NCI-H1930 (cell line): ENCODE measurements around the gene NFYA.
"Not testable (repeated sequence)": the region's sequence is repeated elsewhere in the genome, so short reads cannot be mapped to it uniquely, and the experiment has no call there.

Experiments used
- DNase-seq, 2 experiments: peaks; one replicate each; lab custom pipeline; 2025; lab: John Stamatoyannopoulos, UW

NFYA gene

DNA sequence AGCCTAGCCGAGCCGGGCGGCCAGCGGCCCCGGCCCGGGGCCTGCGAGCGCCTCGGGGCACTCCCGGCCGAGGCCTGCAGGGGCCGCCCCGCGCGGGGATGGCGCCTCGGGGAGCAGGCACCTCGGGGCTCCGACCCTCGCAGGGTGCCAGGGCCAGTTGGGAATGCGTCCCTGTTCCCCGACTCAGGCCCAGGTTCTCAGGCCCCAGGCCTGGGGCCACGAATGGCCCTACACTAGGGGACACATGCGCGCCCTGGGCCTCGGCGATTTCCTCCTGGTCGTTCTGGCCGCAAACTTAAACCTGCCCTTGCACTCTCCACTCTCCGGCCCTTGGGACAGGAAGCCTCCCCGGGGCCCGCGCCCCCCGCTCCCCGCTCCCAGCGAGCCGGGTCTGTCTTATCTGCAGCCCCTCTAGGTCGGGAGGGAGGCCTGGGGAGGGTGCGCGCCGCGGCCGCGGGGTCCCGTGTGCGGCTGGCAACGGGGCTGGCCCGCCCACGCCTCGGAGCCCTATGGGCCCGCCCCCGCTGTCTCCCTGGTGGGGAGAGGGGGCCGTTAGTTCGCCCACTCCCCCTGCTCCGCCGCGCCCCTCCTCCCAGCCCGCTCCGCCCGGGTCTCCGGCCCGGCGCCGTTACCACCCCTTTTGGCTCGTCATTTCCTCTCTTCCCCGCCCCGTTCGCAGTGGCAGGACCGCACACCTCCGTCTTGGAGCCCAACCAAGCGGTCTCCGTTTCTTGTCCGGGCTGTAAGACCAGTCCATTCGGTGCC lies 611 bp downstream of the NFYA start:
- DNase-seq, result peak; percentile 53 to 71

DNA sequence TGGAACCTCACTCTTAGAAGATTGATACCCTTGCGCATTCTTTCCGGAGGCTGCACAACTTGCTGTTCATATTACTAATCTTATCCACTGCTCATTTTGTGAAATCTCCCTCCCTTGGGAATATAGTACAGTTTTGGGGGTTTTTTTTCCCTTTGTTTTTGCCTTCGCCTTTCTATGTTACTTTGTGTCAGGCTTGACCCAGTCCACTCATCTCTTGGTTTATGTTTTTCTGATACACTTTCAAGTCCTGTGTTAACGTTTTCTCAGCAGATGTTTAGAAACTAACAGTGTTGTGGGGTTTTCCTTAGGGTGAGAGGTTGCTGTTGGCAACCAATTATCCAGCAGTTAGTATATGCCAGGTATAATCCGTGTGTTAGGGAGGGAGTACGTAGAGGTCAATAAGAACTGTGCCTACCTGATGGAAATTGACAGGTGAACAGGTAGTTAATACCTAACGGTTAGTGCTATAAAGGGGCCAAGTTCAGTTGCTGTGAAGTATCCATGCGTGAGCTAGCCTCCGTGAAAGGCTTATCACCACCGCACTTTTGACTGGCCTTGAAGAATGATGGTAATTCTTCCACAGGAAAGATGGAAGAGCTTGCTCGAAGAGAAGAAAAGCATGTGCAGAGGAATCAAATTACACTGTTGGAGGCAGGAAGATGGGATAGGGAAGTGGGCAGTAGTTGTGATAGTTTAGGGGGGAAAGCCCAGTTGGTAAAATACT lies 1.4 kb downstream of the NFYA start:
- no peak for DNase-seq

DNA sequence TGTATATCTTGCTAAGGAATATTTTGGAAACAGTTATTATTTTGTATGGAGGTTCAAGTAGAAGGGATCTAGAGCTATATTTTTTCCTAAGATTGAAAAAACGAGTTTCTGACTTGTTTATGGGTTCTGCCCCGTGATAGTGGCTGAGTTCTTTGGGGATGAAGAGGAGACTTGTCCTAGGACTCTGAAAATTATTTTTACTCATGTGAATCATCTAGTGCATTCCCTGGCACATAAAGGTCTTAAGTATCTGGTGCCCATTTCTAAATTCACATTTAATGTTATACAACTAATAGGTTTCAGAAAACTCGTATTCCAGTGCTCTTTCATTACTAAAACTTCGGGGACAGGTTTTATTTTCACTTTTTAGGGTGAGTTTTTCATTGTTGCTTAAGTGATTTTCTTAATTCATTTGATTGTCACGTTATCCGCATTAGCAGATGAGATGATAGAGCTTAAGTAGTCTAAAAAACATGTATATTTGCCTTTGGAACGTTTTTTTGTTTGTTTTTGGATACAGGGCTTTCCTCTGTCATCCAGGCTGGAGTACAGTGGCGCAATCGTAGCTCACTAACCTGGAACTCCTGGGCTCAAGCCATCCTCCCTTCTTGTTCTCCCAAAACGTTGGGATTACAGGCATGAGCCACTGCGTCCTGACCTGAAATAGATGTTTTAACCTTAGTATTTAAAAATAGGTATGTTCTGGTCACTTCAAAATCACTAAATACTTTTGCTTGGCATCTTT lies 2.1 kb downstream of the NFYA start:
- DNase-seq, result no peak

DNA sequence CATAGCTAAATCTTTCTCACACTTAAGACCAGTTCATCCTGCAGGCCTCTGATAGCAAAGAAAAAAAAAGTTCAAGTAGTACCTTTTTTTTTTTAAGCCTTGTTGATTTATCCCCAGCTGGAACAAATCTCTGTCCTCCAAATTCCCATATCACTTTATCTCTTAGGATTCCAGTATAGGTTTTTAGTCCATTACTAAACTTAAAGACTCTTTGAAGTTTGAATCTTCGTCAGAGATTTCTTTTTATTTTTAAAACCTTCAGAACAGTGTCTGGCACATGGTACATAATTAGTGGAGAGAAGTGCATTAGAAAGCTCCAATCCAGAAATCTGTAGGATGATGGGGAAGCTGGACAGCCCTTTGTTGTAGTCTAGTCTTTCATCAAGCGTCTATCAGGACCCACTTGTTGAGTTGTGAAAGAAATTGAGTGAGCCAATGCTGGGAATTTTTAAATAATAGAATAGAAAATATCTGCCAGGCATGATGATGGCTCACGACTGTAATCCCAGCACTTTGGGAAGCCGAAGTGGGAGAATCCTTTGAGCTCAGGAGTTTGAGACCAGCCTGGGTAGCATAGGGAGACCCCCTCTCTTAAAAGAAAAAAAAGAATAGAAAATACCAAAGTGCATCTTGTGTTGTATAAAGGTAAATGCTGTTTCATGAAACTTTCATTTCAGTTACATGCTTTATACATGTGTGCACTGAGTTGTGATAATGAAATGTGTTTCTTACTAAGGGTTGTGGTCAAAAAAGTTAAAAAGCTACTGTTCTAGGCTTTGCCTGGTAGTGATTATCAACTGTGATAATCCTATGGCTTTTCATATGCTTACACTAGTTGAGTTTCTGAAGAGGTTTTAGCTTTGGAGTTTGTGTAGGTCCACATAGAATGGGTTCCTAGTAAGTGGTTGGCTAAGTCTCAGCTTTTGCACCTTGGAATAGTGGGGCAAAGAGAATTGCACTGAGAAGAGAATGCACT lies 3.2 kb downstream of the NFYA start:
- no peak for DNase-seq

DNA sequence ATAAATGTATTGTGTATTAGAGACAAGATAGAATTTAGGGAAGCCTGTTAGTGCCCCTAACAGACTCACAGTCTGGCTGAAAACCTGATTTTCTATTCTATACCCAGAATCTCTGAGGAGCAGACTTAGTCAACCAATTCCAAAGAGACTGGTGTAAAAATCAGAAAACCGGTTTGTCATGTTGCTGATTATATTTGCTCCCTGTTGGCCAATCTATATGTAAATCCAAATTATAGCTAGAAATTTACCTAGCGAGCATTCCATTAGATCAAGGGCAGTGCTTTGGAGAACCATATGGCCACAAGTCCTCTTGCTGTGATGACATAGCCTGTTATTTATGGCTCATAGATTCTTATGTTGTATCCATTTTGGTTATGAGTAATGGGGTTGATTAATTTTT lies 4.8 kb downstream of the NFYA start:
- no peak for DNase-seq

DNA sequence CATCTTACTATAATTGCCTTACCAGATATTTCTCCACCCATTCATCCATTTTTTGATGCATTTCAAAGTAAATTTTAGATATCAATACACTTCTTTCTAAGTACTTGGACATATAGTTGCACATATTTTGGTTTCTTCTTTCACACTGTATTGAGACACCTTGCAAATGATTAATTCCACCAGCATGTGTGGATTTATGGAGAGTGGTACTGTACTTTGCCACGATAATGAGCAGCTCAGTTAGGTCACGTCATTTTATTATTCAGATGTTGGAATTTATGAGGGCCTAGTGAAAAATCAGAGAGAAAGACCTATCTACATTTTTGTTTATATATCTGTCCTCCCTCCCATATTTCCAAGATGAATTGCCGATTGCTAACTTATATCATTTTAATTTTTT lies 5.3 kb downstream of the NFYA start:
- no peak for DNase-seq

DNA sequence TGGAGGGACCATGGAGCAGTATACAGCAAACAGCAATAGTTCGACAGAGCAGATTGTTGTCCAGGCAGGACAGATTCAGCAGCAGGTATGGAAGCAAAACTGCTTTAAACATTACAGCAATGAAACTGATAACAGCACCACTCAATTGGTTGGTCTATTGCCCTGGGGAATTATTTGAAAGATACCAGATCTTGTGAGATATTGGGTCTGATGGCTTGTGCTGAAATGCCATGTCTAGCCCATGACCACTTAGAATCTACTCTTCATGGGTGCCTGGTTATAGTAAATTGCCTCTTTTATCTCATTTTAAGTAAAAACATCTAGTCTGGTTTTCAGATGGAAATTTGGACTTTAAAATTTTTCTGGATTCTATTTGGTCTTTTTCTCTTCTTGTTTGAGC lies 6.3 kb downstream of the NFYA start:
- no peak for DNase-seq

DNA sequence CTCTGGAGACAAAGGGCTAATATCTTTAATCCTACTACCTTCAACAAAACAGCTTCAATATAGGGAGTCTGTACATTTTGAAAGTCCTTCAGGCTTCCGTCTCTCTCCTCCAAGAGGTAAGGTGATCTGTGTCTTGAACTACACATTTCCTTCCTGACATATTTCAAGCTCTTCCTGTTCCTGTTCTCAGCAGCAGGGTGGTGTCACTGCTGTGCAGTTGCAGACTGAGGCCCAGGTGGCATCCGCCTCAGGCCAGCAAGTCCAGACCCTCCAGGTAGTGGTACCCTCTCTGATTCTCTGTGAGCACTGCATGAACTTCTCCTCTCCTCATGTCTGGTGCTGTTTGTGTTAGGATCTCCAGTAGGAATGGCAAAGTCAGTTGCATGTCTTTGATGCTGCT lies 7.8 kb downstream of the NFYA start:
- no peak for DNase-seq

DNA sequence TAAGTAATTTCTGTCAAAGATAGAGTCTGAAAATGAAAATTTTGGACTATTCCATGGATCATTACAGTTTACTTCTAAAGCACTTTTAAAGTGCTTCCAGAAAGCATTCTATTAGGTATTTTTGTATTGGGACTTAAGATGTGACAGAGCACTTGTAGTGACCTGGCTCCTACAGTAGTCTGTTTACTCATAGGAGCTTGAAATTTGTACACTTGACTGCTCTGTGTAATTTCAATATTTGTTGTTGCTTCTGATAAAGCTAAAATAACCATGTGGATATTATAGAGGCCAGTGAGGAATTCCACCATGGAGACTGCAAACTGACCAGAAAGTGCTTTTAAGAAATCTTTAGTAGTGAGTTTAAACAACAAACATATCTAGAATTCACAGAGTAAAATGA lies 10.3 kb downstream of the NFYA start:
- no peak for DNase-seq

DNA sequence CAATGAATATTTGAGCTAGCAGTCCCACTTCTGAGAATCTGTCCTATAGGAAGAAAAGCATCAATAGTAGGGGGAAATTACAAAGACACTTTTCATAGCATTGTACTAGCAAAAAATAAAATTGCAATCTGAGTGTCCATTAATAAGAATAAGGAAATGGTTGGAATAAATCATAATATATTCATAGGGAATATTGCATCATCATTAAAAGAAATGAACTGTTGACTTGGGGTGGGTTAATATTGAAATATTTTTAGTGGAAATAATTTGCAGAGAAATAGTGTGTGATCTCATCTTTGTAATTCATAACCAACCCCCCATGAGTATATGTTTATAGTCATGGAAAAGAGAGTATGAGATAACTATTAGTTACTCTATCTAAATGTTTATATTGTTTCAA lies 12.4 kb downstream of the NFYA start:
- no peak for DNase-seq

DNA sequence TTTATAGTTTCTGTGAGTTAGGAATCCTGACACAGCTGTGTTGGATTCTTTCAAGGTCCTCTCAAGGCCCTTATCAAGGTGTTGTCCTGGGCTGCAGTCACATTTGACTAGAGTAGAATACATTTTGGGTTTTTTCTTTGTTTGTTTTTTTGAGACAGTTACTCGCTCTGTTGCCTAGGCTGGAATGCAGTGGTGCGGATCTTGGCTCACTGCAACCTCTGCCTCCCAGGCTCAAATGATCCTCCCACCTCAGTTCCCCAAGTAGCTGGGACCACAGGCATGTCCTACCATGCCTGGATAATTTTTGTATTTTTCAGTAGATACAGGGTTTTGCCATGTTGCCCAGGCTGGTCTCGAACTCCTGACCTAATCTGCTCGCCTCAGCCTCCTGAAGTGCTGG lies 15.7 kb downstream of the NFYA start:
- DNase-seq, result no peak

DNA sequence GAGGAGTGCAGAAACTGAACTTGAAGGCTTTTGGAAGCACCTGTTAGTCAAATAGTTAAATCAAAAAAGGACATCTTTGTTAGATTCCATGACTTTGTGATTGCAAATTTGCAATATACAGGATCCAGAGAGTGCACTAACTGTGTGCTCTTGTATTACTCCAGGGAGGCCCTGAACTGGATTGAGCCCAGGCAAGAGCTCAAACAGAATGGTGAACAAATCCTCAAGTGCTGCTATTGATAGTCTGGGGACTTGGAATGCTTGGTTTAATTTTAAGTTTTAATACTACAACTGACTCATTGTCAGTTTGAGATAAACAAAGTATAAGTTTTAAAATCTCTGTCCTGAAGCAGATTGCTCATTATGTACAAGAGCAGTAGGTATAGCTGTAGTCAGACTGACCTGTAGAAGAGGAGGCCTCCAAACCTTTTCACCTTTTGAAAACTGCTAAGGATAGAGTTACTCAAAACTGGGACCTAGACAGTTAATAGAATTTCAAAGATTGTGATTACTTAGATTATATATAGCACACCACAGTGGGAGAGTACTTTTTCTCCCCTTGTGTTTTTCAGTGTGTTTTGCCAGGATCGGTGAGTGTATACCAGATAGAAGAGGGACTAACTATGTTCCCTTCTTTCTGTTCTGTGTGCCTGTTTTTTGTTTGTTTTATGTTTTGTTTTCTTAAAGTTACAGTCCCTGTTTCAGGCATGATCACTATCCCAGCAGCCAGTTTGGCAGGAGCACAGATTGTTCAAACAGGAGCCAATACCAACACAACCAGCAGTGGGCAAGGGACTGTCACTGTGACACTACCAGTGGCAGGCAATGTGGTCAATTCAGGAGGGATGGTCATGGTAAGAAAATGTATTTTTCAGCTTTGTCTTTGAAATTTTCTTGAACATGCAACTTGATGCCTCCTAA lies 18.3 kb downstream of the NFYA start:
- DNase-seq, result no peak

DNA sequence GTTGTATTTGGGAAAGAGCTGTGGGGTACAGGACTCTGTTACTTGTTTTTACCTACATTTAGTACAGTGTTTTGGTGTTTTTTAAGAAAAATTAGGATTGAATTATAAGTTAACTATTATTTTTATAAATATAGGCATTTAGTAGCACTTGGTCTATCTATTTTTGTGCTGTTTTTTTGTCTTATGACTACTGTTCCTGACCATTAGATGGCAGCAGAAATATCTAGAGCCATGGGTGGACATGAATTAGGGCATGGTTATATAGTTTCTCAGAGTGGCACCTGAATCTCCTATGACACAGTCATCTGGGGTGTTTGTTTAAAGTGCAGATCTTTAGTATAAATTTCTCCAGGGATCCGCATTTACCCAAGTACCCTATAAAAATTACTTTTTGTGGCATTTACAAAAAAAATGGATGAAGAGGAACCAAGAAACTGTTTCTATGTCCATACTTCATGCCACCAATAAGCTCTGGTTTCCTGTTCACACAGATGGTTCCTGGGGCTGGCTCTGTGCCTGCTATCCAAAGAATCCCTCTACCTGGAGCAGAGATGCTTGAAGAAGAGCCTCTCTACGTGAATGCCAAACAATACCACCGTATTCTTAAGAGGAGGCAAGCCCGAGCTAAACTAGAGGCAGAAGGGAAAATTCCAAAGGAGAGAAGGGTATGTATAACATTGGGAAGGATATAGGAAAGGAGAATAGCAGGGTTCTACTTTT lies 19.8 kb downstream of the NFYA start:
- no peak for DNase-seq

DNA sequence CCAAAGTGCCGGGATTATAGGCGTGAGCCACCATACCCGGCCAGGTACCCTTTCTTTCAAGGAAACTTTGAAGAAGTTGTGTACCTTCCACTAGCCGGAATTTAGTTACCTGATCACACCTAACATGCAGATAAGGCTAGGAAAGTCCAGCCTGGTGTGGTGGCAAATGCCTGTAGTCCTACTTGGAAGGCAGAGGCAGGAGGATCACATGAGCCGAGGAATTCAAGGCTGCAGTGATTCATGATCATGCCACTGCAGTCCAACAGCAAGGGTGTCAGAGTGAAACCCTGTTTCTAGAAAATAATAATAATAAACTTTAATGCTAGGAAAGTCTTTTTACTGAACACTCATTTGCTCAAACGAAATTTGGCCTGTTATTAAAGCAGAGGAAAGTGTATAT lies 21.0 kb downstream of the NFYA start:
- DNase-seq, result no peak

DNA sequence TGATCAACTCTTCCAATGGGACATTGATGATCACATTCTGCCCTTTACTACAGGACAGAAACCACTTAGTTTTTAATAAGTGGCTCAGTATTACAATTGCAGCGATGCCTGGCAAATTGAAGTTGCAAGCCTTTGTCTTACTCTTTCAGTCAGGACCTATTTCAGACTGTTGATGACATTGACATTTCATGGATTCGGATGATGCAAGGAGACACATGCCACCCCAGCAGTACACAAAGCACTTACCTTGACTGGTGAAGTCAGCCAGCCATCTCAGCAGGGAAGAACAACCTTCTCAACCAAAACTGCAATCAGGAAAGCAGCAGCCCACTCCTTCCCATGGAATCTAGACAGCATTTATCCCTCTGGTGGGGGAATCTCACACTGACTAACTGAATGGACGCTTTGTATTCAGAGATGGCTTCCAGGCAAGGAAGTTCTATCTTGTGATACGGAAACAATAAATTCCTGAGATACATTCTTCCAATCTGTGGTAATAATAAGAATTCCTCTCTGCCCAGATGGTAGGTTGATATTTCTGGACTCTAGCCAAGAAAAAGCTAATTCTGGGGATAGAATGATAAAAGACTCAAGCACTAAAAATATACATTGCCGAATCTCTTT lies 24.8 kb downstream of the NFYA start:
- no peak for DNase-seq

DNA sequence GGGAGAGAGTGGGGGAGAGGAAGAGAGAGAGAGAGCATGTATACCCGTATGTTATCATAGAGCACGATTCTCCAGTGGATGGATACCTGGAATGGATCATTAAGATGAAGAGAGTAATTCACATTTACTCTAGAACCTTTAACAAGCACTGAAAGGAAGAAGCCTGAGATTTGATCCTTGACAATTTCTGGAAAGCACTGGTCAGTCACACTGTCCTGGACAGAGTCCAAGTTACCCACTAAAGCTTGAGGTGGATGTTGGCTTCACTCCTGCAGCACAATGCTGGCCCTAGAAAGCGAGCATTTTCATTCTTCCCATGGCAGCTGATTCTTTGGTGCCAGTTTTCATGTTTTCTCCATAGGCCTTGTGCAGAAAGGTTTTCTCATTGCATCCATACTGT lies 25.6 kb downstream of the NFYA start:
- DNase-seq, result no peak

DNA sequence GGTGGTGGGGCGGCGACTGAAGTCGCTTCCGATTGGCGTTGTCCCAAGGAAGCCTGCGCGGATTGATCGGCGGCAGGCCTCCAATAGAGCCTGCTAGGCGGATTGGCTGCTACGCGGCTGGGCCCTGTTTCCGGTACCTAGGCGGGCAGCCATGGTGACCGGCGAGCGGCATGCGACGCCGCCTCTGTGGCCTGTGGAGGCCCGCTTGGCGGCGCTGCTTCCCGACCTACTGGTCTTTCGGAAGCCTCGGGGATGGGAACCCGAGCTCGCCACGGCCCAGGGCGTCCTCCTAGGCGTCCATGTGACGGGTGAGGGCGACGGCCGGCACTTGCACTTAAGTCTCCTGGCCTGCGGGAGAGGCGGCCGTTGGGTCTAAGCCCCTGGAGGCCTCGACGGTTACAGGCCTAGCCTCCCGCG lies 28.1 kb downstream of the NFYA start:
- DNase-seq, result no peak

DNA sequence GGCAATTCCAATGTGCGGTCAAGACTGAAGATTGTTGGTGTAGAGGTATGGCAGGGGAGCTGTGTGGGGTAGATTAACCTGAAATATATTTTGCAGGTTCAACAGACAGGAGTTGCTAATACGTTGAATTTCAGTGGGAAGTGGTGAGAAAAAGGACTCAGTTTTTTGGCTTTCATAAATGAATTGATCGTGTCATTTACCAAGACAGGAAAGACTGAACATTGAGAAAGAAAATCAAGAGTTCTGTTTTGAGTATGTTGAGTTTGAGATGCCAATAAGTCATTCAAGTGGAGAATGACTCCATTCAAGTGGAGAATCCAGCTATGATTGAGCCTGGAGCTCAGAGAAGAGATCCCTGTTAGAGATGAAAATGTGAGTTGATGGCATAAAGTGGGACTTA lies 31.1 kb downstream of the NFYA start:
- no peak for DNase-seq

DNA sequence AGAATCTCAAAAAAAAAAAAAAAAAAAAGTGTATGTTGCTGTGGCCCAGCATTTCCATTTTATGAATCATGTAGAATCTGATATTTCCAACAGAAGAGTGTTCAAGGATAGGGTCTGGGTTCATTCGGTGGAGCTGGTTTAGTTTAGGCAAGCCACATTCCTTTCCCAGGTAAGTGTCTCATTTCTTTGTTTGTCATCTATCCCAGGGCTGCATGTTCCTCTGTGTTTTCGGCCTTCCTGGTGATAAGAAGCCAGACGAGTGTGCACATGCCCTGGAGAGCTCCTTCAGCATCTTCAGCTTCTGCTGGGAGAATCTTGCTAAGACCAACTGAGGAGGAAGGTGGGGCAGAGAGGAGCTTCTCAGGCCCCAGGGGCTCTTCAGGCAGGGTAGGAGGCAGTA lies 38.2 kb downstream of the NFYA start:
- DNase-seq, result no peak

DNA sequence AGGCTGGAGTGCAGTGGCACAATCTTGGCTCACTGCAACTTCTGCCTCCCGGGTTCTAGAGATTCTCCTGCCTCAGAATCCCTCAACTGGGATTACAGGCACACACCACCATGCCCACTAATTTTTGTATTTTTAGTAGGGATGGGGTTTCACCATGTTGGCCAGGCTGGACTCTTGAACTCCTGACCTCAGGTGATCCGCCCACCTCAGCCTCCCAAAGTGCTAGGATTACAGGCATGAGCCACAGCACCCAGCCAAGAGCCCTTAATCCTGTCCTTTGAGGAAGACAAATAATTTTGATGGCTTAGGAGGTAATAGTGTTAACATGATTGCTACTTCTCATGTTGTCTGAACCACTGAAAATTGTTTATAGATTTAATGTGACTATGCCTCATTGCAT lies 42.3 kb downstream of the NFYA start:
- DNase-seq, result not testable (repeated sequence)
